H9 (cell line): ENCODE results near the gene TMEM273. TPM values are rescaled to one million over a fixed set of nuclear protein-coding genes. Genes with fewer than 3 reads are reported as not detected.

Experiments
- DNase-seq: peaks from one replicate; pipeline ENCODE4 v3.0.0-alpha.2; 2017
- H2AFZ ChIP-seq: one replicate; pipeline ENCODE4 v1.6.1; 2013; ENCODE audit warnings: mild to moderate bottlenecking, low read length, control low read depth, moderate library complexity
- H2AK5ac ChIP-seq: 2 replicates; pipeline ENCODE4 v1.6.1; 2013; ENCODE audit warnings: low read length, control low read depth, mixed read lengths; ENCODE audit not compliant: insufficient read length
- H2BK120ac ChIP-seq: one replicate; pipeline ENCODE4 v1.6.1; 2013; ENCODE audit warnings: low read depth, mild to moderate bottlenecking, low read length, control low read depth, inconsistent platforms; ENCODE audit not compliant: poor library complexity, severe bottlenecking
- H2BK12ac ChIP-seq: 2 replicates; pipeline ENCODE4 v1.6.1; 2013; ENCODE audit warnings: low read length, control low read depth, mixed read lengths, low read depth; ENCODE audit not compliant: insufficient read length
- H2BK15ac ChIP-seq: 2 replicates; pipeline ENCODE4 v1.6.1; 2013; ENCODE audit warnings: low read depth, low read length, control low read depth
- H2BK20ac ChIP-seq: one replicate; pipeline ENCODE4 v1.6.1; 2013; ENCODE audit warnings: low read depth, mild to moderate bottlenecking, low read length, control low read depth, inconsistent platforms; ENCODE audit not compliant: poor library complexity, severe bottlenecking
- H2BK5ac ChIP-seq: 2 replicates; pipeline ENCODE4 v1.6.1; 2013; ENCODE audit warnings: low read length, control low read depth, mixed read lengths; ENCODE audit not compliant: insufficient read length
- H3K14ac ChIP-seq: 2 replicates; pipeline ENCODE4 v1.6.1; 2013; ENCODE audit warnings: low read length, control low read depth; ENCODE audit not compliant: insufficient read depth
- H3K18ac ChIP-seq: 2 replicates; pipeline ENCODE4 v1.6.1; 2013; ENCODE audit warnings: low read depth, mild to moderate bottlenecking, mixed read lengths, low read length, control low read depth; ENCODE audit not compliant: insufficient read length
- H3K23ac ChIP-seq: 2 replicates; pipeline ENCODE4 v1.6.1; 2013; ENCODE audit warnings: low read length, control low read depth, mixed read lengths, low read depth; ENCODE audit not compliant: insufficient read length
- H3K23me2 ChIP-seq: 2 replicates; pipeline ENCODE4 v1.6.1; 2013; ENCODE audit warnings: low read depth, mild to moderate bottlenecking, mixed read lengths, low read length, control low read depth; ENCODE audit not compliant: insufficient read length, poor library complexity, severe bottlenecking
- H3K27ac ChIP-seq: 2 replicates; pipeline ENCODE4 v1.5.1; 2013; ENCODE audit warnings: low read length, control low read depth, mixed read lengths, low read depth; ENCODE audit not compliant: insufficient read length
- H3K27me3 ChIP-seq: 2 replicates; pipeline ENCODE4 v1.6.1; 2013; ENCODE audit warnings: low read length, control low read depth, inconsistent platforms; ENCODE audit not compliant: insufficient read depth
- H3K4ac ChIP-seq: 2 replicates; pipeline ENCODE4 v1.6.1; 2013; ENCODE audit warnings: low read depth, mild to moderate bottlenecking, control low read depth, inconsistent platforms, low read length, moderate library complexity
- H3K4me1 ChIP-seq: 2 replicates; pipeline ENCODE4 v1.6.1; 2013; ENCODE audit warnings: low read length, control low read depth, inconsistent platforms; ENCODE audit not compliant: insufficient read depth
- H3K4me2 ChIP-seq: 2 replicates; pipeline ENCODE4 v1.6.1; 2013; ENCODE audit warnings: low read length, control low read depth, mixed read lengths; ENCODE audit not compliant: insufficient read length, insufficient read depth
- H3K56ac ChIP-seq: 2 replicates; pipeline ENCODE4 v1.6.1; 2013; ENCODE audit warnings: low read depth, mild to moderate bottlenecking, mixed read lengths, low read length, control low read depth; ENCODE audit not compliant: insufficient read length
- H3K79me1 ChIP-seq: 2 replicates; pipeline ENCODE4 v1.6.1; 2013; ENCODE audit warnings: low read depth, mild to moderate bottlenecking, moderate library complexity, low read length, control low read depth, inconsistent platforms; ENCODE audit not compliant: insufficient read depth, poor library complexity, severe bottlenecking
- H3K79me2 ChIP-seq: 2 replicates; pipeline ENCODE4 v1.6.1; 2013; ENCODE audit warnings: low read length, control low read depth, inconsistent platforms; ENCODE audit not compliant: insufficient read depth
- H3K9ac ChIP-seq: 2 replicates; pipeline ENCODE4 v1.6.1; 2013; ENCODE audit warnings: low read length, control low read depth, mixed read lengths; ENCODE audit not compliant: insufficient read length; ENCODE audit errors: extremely low read depth
- H3K9me3 ChIP-seq: one replicate; pipeline ENCODE4 v1.6.1; 2013; ENCODE audit warnings: low read depth, low read length, inconsistent platforms; ENCODE audit not compliant: control insufficient read depth
- H3T11ph ChIP-seq: one replicate; pipeline ENCODE4 v1.6.1; 2013; ENCODE audit warnings: mild to moderate bottlenecking, low read length, control low read depth, inconsistent platforms
- H4K20me1 ChIP-seq: one replicate; pipeline ENCODE4 v1.6.1; 2013; ENCODE audit not compliant: control insufficient read depth, insufficient read length, insufficient read depth
- H4K5ac ChIP-seq: 2 replicates; pipeline ENCODE4 v1.6.1; 2013; ENCODE audit warnings: low read depth, mild to moderate bottlenecking, mixed read lengths, low read length, control low read depth; ENCODE audit not compliant: insufficient read length
- H4K8ac ChIP-seq: replicated peaks from 2 replicates; pipeline ENCODE4 v1.6.1; 2013; ENCODE audit warnings: low read length, control low read depth, mixed read lengths, low read depth; ENCODE audit not compliant: insufficient read length
- H4K91ac ChIP-seq: 2 replicates; pipeline ENCODE4 v1.6.1; 2013; ENCODE audit warnings: low read depth, mild to moderate bottlenecking, moderate library complexity, mixed read lengths, low read length, control low read depth; ENCODE audit not compliant: insufficient read length
- H3K27ac Mint-ChIP-seq, 3 experiments: 2 replicates in 2 of 3; 3 replicates in 1 of 3; pipeline ENCODE4 v1.8.0; 2020 to 2021; ENCODE audit warnings: mixed read lengths in 3 of 3, mild to moderate bottlenecking in 1 of 3, moderate library complexity in 1 of 3
- H3K27me3 Mint-ChIP-seq: 2 replicates; pipeline ENCODE4 v1.8.0; 2021; ENCODE audit warnings: low read depth, mild to moderate bottlenecking, moderate library complexity, mixed read lengths
- H3K36me3 Mint-ChIP-seq, 3 experiments: 2 replicates in 2 of 3; 3 replicates in 1 of 3; pipeline ENCODE4 v1.8.0; 2020 to 2021; ENCODE audit warnings: low read depth in 3 of 3, mixed read lengths in 3 of 3; ENCODE audit not compliant: insufficient read depth in 1 of 3
- H3K4me1 Mint-ChIP-seq, 2 experiments: 2 replicates each; pipeline ENCODE4 v1.8.0; 2020; ENCODE audit warnings: mixed read lengths in 2 of 2
- H3K4me3 Mint-ChIP-seq, 2 experiments: 2 replicates in 1 of 2; 3 replicates in 1 of 2; pipeline ENCODE4 v1.8.0; 2020 to 2021; ENCODE audit warnings: mild to moderate bottlenecking in 2 of 2, mixed read lengths in 2 of 2, moderate library complexity in 1 of 2
- H3K9me3 Mint-ChIP-seq, 2 experiments: 2 replicates in 1 of 2; 3 replicates in 1 of 2; pipeline ENCODE4 v1.8.0; 2020; ENCODE audit warnings: mild to moderate bottlenecking in 2 of 2, mixed read lengths in 2 of 2, moderate library complexity in 1 of 2
- CTCF ChIP-seq: fragments of 200-600 bp; sonication (generic); conservative IDR thresholded peaks from 3 replicates; pipeline ENCODE4 v1.8.0; 2021; ENCODE audit warnings: antibody characterized with exemption, mild to moderate bottlenecking
- WGBS: extraction: QIAGEN DNeasy Blood & Tissue Kit; methylation state at CpG from one replicate; pipeline ENCODE4 v1.1.7; 2013; ENCODE audit warnings: missing lambda C conversion rate, low lambda C conversion rate, mixed read lengths; ENCODE audit not compliant: insufficient read length; ENCODE audit errors: extremely low coverage; 5-methylcytosine and 5-hydroxymethylcytosine counted together
- total RNA-seq: library from RNA; stranded (reverse); gene quantifications from 2 replicates; pipeline ENCODE4 v1.2.1, GENCODE V29; 2021

The TMEM273 gene
- total RNA-seq, 1 experiment from 2014 or later = not detected

GRCh38 chr10:49153115-49153514 lies 35.1 kb downstream of the TMEM273 start:
- H4K5ac ChIP-seq = no peak overlapping the region
- H4K91ac ChIP-seq = no peak overlapping the region
- no peak overlapping the region for H3K14ac ChIP-seq
- no peak for DNase-seq
- no peak overlapping the region for H2BK5ac ChIP-seq
- H2AFZ ChIP-seq = no peak overlapping the region
- H2AK5ac ChIP-seq = no peak overlapping the region
- no peak overlapping the region for H3T11ph ChIP-seq
- H2BK12ac ChIP-seq = no peak overlapping the region
- no peaks in the 10 kb centered on the region for H3K23me2 ChIP-seq
- no peak overlapping the region for H3K18ac ChIP-seq
- no peak overlapping the region for H3K4ac ChIP-seq
- no peaks in the 10 kb centered on the region for H3K79me1 ChIP-seq
- Mint-ChIP-seq H3K9me3 (peaks cover 3 to 4% of the 10 kb centered on the region in 2 experiments), H3K4me3 (no peak overlapping the region), H3K4me1 (peaks cover 7 to 9% of the 10 kb centered on the region in 2 experiments), H3K27me3 (peaks cover 4% of the 10 kb centered on the region), H3K27ac (no peak overlapping the region), H3K36me3 (peaks cover 0 to 9% (median 3%) of the 10 kb centered on the region in 3 experiments; a peak in 5 of 7 replicates)
- H3K56ac ChIP-seq = no peak overlapping the region
- H3K9me3 ChIP-seq = no peaks in the 10 kb centered on the region
- no peak for TF ChIP-seq CTCF
- no peaks in the 10 kb centered on the region for H4K20me1 ChIP-seq
- H3K79me2 ChIP-seq = no peaks in the 10 kb centered on the region
- H3K4me2 ChIP-seq = no peak overlapping the region
- H3K9ac ChIP-seq = no peak overlapping the region
- H3K4me1 ChIP-seq = no peaks in the 10 kb centered on the region; the same call in 1 of the 2 replicates
- no peak overlapping the region for H2BK15ac ChIP-seq
- H2BK120ac ChIP-seq = no peak overlapping the region
- H4K8ac ChIP-seq = no peak overlapping the region
- no peak overlapping the region for H3K23ac ChIP-seq
- H3K27me3 ChIP-seq = no peaks in the 10 kb centered on the region
- H3K27ac ChIP-seq = no peak overlapping the region
- WGBS = no CpG with 5 or more reads among the region's 4 CpGs
- no peak overlapping the region for H2BK20ac ChIP-seq
